ENCODE data around the gene AP3S2. TPM values are rescaled to one million over a fixed set of nuclear protein-coding genes. Genes with fewer than 3 reads are reported as not detected.

AP3S2 gene
- total and polyA plus RNA-seq, 2 of the 4 experiments (the other 2 are of a cell fraction): 12.6 to 34.1 TPM

DNA sequence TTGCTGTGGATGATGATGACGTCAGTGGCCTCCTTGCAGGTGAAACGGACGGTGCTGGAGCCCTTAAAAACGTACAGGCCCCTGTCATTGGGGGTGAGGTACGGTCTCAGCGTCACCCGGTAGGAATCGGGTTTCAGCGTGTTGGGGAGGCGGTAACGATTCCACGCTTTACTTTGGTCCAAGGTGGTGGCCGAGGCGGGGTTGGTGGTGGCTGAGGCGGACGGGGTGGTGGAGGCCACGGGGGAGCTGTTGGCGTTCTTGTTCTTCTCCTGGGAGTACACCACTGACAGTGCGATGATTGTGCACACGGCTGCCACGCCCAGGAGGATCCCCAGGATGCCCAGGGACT lies 87.6 kb downstream of the AP3S2 start:
- H2AK9ac ChIP-seq (replicated peaks; ENCODE audit: low read depth, low read length, poor library complexity): peak overlapping the region; percentile 63
- no peak overlapping the region; the same call in 1 of the 2 replicates for H2AK5ac ChIP-seq (ENCODE audit: low read depth, low read length)
- peaks cover 14% of the 10 kb centered on the region for H3K4me1 ChIP-seq (ENCODE audit: control insufficient read depth, insufficient read depth, low read length)
- H4K8ac ChIP-seq (ENCODE audit: low read depth in 2 of 2, low read length in 2 of 2): no peak overlapping the region
- no peak overlapping the region for H2BK20ac ChIP-seq (ENCODE audit: low read depth, low read length)
- H4K91ac ChIP-seq (ENCODE audit: insufficient read depth, low read depth, low read length): no peak overlapping the region
- H3K23ac ChIP-seq (ENCODE audit: low read depth, low read length): no peak overlapping the region
- no peak overlapping the region for H4K5ac ChIP-seq (ENCODE audit: low read depth, low read length)
- no peak overlapping the region for H3K9ac ChIP-seq (ENCODE audit: low read depth, low read length)
- H3K27me3 ChIP-seq (ENCODE audit: control insufficient read depth, insufficient read depth, low read length): no peaks in the 10 kb centered on the region
- intact Hi-C loops (cut with micrococcal nuclease): no loop called here
- peaks cover 19% of the 10 kb centered on the region for H3K9me1 ChIP-seq (ENCODE audit: insufficient read depth, low read length)
- H3K36me3 ChIP-seq (ENCODE audit: control insufficient read depth, insufficient read depth, low read length): peaks cover 41% of the 10 kb centered on the region; the same call in 1 of the 2 replicates
- POLR2A ChIA-PET (ENCODE audit: unreplicated experiment): no interaction called here
- peak overlapping the region; percentile 15 for H2AFZ ChIP-seq (replicated peaks; ENCODE audit: low read length, poor library complexity)
- dilution Hi-C loops (cut with HindIII; ENCODE audit: low sequenced_read_pairs, unreplicated experiment): no loop called here
- no peaks in the 10 kb centered on the region for H4K20me1 ChIP-seq (ENCODE audit: insufficient read depth, low read length)
- ATAC-seq (ENCODE audit: low read depth): no peak
- H3K56ac ChIP-seq (ENCODE audit: extremely low read depth, insufficient read depth, low read length): no peak overlapping the region
- WGBS, 2 experiments (ENCODE audit: extremely low coverage in 2 of 2, insufficient read length in 1 of 2): 81% methylated on average over 15 of the region's 21 CpGs; no CpG with 5 or more reads in 1 of the 2 experiments
- no peak overlapping the region for H3K14ac ChIP-seq (replicated peaks; ENCODE audit: low read depth, low read length)
- no peak overlapping the region for H2BK120ac ChIP-seq (ENCODE audit: low read depth, low read length)
- no peak overlapping the region for H3K4me3 ChIP-seq (ENCODE audit: insufficient read depth, low read depth, low read length)
- no peak overlapping the region for H3K27ac ChIP-seq (ENCODE audit: insufficient read depth, low read length)
- no peak overlapping the region for H3K4me2 ChIP-seq (ENCODE audit: low read depth, low read length)
- no peak overlapping the region for H2BK5ac ChIP-seq (ENCODE audit: low read depth, low read length, poor library complexity, severe bottlenecking)
- DNase-seq: no peak
- in situ Hi-C loops (cut with MboI; ENCODE audit: low sequenced_read_pairs): no loop called here
- peaks cover 2 to 33% of the 10 kb centered on the region in 2 experiments; a peak in 3 of 4 replicates for H3K79me1 ChIP-seq (ENCODE audit: low read depth in 1 of 2, low read length in 2 of 2)
- no peak for TF ChIP-seq CHD1 (IDR thresholded peaks at IDR 0.05; ENCODE audit: low read depth, low read length)
- TF ChIP-seq RCOR1 (IDR thresholded peaks at IDR 0.05; ENCODE audit: insufficient replicate concordance, low read length): no peak
- no peak for TF ChIP-seq MXI1 (IDR thresholded peaks at IDR 0.05; ENCODE audit: borderline replicate concordance, low read depth, low read length)
- no peak for TF ChIP-seq RFX5 (IDR thresholded peaks at IDR 0.05; ENCODE audit: low read depth, low read length)
- TF ChIP-seq BHLHE40 (IDR thresholded peaks at IDR 0.05; ENCODE audit: low read depth, low read length): no peak
- TF ChIP-seq SMC3 (IDR thresholded peaks at IDR 0.05; ENCODE audit: low read depth, low read length): no peak
- TF ChIP-seq, protein P1, sequence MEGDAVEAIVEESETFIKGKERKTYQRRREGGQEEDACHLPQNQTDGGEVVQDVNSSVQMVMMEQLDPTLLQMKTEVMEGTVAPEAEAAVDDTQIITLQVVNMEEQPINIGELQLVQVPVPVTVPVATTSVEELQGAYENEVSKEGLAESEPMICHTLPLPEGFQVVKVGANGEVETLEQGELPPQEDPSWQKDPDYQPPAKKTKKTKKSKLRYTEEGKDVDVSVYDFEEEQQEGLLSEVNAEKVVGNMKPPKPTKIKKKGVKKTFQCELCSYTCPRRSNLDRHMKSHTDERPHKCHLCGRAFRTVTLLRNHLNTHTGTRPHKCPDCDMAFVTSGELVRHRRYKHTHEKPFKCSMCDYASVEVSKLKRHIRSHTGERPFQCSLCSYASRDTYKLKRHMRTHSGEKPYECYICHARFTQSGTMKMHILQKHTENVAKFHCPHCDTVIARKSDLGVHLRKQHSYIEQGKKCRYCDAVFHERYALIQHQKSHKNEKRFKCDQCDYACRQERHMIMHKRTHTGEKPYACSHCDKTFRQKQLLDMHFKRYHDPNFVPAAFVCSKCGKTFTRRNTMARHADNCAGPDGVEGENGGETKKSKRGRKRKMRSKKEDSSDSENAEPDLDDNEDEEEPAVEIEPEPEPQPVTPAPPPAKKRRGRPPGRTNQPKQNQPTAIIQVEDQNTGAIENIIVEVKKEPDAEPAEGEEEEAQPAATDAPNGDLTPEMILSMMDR (conservative IDR thresholded peaks at IDR 0.05; ENCODE audit: low read depth, low read length): no peak
- no peak for TF ChIP-seq MAZ (IDR thresholded peaks at IDR 0.05; ENCODE audit: borderline replicate concordance, low read depth, low read length)
- H3K9me3 ChIP-seq (ENCODE audit: control insufficient read depth, insufficient read depth, low read length): no peaks in the 10 kb centered on the region
- H3K4ac ChIP-seq (ENCODE audit: low read depth, low read length): no peak overlapping the region
- TSS peak; percentile 35 for BruUV-seq (replicated peaks)
- CTCF ChIA-PET: no interaction called here
- H3K18ac ChIP-seq (ENCODE audit: low read depth, low read length): no peak overlapping the region
- H2BK15ac ChIP-seq (ENCODE audit: low read depth, low read length): no peak overlapping the region
